NOMO-1 treated with dmso at 0.1 percent for 144 hours (cell line): Measurements from ENCODE around the gene HAPLN2.

Experiments used
- DNase-seq: peaks from one replicate; lab custom pipeline; 2025; ENCODE audit not compliant: unreplicated experiment; lab: John Stamatoyannopoulos, UW

HAPLN2 gene

DNA sequence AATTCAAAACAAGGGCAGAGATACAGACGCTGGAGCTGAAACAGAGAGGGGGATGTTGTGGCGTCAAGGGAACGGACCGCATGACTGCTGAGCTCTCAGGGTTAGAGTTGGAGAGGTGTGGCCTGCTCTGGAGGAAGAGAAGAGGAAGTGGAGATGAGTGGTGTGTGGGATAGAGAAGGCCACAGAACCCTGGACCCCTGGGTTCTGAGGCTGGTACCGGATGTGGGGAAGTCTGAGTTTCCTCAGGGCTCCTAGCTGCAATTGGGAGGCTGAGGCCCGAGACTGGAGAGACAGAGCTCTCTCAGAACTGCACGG is 24.5 kb downstream of the HAPLN2 start:
- peak; percentile 54 for DNase-seq

DNA sequence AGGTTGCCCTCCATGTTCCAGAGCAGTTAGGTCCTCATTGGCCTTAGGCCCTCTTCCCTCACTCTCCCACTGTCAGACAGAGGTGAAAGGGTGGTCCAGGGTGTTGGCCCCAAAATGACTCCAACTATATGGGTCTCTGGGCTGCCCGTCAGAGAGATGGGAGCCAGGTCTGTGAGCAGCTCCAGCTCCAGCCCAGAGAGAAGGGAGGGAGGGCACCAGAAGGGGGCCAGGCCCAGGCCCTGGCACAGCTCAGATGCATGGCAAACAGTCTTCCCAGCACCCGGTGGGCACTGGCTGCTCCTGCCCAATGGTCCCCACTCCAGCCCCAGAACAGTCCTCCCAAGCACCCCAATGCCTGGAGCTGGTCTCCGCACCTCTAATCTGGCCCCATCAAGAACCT is 24.9 kb downstream of the HAPLN2 start:
- no peak for DNase-seq

DNA sequence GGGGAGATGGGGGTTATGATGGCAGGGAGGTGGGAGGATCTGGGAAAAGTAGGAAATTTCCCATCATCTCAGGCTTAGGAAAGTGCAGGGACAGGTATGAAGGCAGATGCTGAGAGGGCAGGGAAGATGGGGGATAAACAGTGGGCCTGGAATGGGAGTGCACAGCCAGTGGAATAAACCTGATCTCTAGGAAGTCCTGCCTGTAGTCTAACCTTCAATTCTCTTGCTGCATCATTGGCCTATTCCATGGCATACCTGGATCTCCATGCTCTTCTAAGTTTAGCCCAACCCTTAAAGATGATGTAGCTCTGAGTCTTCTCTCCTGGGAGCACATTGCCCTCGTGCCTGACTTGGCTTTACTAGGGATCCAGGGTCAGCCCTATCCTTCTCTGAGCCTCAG is 25.4 kb downstream of the HAPLN2 start:
- no peak for DNase-seq

DNA sequence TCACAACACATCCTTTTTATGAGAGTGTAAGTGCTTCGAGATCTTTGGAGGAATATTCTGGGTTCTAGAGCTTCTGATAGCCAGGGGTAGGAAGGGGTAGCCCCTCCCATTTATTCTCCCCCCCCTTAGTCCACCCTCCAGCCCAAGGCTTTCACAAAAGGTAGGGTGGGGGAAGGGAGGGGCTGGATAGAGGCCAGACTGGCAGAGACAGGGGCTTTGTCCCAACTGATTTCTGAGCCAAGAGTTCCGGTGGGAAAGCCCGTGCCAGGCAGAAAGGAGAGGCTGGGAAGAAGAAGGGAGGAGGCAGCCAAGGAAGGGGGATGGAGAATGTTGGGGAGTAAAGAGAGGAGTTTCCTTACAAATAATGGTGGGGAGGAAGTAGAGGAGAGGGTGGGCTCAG is 25.8 kb downstream of the HAPLN2 start:
- no peak for DNase-seq

DNA sequence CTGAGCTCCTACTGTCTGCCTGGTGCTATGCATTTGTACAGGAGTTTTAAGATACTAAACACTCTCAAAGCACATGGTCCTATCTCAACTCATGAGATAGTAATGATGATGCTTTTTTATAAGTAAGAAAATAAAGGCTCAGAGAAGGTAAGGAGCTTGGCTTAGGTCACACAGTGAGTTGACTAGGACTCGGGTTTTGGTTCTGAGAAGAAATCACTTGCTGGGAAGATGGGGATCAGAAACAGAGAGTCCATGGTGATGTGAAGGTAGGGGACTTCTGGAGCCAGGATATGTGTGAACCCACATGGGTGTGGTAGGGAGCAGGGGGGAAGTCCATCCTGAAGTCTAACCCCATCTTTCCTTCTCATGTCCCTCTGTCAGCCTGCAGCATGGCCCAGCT is 26.5 kb downstream of the HAPLN2 start:
- no peak for DNase-seq

DNA sequence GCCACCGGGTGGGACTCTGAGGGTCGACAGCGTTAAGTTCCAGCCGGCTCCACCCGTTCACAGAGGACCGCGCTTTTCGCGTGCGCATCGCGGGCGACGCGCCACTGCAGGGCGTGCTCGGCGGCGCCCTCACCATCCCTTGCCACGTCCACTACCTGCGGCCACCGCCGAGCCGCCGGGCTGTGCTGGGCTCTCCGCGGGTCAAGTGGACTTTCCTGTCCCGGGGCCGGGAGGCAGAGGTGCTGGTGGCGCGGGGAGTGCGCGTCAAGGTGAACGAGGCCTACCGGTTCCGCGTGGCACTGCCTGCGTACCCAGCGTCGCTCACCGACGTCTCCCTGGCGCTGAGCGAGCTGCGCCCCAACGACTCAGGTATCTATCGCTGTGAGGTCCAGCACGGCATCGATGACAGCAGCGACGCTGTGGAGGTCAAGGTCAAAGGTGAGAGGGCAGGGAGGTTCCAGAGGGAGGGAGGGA is 27.6 kb downstream of the HAPLN2 start:
- no peak for DNase-seq

DNA sequence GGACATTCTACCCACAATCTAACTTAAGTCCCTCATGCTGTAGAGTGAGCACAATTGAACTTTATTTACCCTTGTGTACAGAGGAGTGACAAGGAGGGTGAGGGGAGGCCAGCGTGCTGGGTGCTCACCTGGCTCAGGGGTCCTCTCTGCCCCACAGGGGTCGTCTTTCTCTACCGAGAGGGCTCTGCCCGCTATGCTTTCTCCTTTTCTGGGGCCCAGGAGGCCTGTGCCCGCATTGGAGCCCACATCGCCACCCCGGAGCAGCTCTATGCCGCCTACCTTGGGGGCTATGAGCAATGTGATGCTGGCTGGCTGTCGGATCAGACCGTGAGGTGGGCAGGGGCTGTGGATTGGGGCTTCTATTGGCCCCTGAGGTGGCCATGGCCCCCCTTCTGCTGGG is 28.1 kb downstream of the HAPLN2 start:
- no peak for DNase-seq

DNA sequence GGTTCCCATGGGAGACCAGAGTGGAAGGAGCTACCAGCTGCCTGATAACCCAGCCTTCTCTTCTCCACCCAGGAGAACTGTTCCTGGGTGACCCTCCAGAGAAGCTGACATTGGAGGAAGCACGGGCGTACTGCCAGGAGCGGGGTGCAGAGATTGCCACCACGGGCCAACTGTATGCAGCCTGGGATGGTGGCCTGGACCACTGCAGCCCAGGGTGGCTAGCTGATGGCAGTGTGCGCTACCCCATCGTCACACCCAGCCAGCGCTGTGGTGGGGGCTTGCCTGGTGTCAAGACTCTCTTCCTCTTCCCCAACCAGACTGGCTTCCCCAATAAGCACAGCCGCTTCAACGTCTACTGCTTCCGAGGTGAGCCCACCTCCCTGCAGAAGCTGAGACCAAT is 29.3 kb downstream of the HAPLN2 start:
- DNase-seq: no peak

DNA sequence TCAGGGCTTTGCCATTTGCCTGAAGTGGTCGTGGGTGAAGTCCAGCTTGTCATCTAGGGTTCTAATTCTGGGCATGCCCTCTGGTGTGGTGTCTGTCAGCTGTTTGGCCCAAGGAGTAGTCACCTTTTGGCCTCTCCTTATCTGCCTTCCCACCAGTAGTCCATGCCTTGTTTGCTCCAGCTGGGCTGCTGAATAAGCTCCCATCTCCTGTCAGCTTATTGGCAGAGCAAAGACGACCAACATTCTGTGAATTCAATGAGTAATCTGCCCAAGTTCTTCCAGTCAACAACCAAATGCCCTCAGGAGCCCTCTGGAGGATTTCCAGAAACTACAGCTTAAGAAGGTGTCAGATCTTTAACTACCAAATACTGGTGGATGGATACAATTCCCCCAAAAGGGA is 29.7 kb downstream of the HAPLN2 start:
- no peak for DNase-seq

DNA sequence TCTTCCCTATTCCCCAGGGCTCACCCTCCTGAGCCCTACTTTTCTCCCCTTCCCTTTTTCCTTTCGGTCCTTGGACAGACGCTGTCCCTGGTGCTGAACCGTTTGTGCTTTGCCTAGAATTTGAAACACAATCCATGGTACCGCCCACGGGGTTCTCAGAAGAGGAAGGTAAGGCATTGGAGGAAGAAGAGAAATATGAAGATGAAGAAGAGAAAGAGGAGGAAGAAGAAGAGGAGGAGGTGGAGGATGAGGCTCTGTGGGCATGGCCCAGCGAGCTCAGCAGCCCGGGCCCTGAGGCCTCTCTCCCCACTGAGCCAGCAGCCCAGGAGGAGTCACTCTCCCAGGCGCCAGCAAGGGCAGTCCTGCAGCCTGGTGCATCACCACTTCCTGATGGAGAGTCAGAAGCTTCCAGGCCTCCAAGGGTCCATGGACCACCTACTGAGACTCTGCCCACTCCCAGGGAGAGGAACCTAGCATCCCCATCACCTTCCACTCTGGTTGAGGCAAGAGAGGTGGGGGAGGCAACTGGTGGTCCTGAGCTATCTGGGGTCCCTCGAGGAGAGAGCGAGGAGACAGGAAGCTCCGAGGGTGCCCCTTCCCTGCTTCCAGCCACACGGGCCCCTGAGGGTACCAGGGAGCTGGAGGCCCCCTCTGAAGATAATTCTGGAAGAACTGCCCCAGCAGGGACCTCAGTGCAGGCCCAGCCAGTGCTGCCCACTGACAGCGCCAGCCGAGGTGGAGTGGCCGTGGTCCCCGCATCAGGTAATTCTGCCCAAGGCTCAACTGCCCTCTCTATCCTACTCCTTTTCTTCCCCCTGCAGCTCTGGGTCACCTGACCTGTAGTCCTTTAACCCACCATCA is 33.1 kb downstream of the HAPLN2 start:
- DNase-seq: no peak

DNA sequence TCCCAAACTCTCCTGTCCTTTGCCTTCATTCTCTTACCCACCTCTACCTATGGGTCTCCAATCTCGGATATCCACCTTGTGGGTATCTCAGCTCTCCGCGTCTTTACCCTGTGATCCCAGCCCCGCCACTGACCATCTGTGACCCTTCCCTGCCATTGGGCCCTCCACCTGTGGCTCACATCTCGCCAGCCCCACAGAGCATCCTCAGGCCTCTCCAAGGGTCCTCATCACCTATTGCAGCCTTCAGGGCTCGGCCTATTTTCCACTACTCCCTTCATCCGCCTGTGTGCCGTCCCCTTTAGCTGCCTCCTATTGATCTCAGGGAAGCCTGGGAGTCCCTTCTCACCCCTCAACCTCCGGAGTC is 33.8 kb downstream of the HAPLN2 start:
- DNase-seq: no peak

DNA sequence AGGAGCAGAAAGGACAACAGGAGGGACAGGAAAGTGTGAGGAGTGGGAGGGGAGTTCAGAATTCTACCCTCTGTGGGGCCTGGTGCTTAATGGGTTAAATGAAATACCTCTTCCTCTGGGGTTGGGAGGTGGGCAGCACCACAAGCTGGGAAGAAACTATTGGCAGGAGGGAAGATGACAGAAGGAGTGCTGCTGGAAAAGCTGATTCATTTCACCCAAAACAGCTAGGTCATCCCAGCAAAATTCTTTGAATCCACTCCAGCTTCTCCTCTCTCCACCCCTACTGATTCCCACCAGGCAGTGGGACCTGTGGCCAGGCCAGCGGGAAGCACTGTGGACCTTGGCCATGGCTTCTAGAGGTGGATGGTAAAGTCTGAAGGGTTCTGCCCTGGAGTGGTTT is 35.5 kb downstream of the HAPLN2 start:
- no peak for DNase-seq

DNA sequence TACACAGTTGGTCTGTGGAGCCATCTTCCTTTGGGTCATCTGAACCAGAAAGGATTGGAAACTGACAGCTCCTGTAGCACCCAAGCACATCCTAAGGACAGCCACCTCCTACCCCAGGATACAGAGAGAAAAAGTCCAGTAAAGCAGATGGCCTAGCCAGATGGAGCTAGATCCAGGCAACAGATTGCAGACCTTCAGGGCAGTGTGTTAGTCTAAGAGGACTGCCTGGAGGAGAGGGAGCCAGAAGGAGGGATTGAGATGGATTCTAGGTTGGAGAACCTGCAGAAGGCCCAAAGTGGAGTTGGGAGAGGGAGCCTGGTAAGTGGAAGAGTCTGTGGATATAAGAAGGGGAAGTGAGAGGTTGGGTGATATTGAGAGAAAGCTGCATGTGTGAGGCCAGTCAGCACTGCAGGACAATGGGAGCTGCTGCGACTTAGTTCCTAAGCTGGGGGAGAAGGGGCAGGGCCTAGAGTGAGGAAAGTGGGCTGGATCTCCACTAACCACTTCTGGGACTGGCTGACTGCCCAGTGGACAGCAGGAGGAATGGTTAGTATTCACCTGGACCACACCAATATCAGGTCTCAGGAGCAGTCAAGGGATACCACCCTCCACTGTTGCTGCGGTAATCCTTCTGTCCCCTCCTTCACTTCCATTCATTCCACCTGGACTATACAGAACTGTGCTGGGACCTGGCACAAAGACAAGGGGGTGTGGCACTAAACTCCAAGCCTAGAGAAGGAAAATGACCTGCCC is 36.1 kb downstream of the HAPLN2 start:
- no peak for DNase-seq

DNA sequence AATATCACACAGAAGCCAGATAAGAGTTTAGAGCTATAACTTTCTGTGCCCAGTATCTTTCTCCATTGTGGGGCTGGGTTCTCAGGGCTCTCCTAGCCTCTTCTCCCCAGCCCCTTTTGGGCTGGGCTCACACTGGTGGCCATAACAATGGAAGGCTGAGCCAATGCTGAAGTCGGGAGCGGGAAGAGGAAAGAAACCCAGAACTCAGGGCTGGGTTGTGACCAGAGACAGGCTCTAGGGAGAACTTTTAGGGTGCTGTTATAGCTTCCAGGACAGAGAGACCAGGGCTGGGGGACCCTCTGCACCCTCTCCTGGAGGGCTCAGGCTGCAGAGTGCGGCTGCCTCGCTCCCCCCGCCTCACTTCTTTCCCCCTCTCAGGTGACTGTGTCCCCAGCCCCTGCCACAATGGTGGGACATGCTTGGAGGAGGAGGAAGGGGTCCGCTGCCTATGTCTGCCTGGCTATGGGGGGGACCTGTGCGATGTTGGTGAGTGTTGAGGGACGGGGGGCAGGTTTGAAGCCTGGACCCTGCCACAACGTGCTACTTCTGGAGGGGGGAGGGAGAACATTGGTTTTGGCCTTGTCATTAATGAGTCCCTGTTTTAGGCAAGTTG is 36.8 kb downstream of the HAPLN2 start:
- no peak for DNase-seq

DNA sequence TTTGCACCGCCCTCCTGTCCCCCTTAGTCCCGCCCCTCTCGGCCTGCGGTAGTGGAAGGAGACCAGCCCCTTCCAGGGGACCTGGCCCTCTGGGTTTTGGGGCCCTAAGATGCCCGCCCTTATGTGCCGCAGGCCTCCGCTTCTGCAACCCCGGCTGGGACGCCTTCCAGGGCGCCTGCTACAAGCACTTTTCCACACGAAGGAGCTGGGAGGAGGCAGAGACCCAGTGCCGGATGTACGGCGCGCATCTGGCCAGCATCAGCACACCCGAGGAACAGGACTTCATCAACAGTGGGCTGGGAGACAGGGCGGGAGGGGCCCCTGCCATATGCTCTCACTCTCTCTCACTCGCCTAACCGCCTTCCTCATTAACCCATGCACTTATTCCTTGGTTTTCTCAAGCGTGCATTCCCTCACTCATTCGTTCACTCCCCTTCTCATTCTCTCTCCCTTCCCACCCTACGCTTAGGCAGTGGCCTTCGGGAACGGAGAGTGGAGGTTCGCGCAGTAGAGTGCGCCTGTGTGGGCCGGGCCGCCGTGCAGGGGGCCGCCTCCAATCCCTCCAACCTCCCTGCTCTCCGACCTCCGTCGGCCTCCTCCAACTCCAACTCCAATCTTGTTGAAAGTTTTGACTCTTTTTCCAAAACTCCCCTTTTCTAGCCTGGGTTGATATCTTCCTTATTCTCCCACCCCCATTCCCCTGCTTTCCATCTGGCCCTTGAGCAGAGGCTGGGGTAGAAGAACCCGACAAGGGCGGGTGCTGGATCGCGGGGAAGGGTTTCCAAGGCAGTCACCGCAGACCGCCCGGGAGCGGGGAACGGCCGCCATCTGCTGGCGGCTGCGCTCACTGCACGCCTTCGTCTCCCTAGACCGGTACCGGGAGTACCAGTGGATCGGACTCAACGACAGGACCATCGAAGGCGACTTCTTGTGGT is 37.9 kb downstream of the HAPLN2 start:
- no peak for DNase-seq

DNA sequence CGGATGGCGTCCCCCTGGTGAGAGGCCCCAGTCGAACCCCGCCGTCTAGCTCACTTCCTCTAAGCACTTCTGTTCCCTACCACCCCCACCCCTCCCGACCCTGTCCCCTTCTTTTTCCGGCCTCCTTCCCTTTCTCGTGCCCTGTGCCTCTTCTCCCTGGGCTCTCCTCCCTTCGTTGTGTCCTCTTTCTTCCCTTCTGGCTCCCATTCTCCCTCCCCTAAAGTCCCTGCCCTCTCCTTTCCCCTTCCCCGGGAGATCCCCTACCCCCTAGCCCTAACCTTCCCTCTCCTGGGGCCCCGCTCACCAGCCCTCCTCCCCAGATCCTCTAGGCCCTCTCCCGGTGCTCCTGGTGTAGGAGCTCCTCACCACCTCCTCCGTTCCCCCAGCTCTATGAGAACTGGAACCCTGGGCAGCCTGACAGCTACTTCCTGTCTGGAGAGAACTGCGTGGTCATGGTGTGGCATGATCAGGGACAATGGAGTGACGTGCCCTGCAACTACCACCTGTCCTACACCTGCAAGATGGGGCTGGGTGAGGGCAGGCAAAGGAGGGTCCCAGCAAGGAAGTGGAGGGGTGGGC is 38.6 kb downstream of the HAPLN2 start:
- no peak for DNase-seq

DNA sequence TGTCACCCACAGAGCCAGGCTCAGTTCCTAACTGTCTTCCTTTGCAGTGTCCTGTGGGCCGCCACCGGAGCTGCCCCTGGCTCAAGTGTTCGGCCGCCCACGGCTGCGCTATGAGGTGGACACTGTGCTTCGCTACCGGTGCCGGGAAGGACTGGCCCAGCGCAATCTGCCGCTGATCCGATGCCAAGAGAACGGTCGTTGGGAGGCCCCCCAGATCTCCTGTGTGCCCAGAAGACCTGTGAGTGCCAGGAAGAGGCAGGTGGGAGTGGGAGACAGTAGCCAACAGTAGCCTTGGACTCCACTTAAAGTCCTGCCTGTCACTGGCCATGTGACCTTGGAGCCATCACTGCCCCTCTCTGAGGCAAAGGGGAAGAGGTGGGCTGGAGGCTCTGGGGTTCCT is 39.3 kb downstream of the HAPLN2 start:
- DNase-seq: no peak

DNA sequence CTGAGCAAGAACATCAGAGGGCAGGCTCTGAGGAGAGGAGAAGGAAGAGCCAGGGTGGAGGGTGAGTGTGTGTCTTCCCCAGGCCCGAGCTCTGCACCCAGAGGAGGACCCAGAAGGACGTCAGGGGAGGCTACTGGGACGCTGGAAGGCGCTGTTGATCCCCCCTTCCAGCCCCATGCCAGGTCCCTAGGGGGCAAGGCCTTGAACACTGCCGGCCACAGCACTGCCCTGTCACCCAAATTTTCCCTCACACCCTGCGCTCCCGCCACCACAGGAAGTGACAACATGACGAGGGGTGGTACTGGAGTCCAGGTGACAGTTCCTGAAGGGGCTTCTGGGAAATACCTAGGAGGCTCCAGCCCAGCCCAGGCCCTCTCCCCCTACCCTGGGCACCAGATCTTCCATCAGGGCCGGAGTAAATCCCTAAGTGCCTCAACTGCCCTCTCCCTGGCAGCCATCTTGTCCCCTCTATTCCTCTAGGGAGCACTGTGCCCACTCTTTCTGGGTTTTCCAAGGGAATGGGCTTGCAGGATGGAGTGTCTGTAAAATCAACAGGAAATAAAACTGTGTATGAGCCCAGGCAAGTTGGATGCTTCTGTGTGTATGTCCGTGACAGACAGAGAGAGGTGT is 39.8 kb downstream of the HAPLN2 start:
- DNase-seq: no peak

DNA sequence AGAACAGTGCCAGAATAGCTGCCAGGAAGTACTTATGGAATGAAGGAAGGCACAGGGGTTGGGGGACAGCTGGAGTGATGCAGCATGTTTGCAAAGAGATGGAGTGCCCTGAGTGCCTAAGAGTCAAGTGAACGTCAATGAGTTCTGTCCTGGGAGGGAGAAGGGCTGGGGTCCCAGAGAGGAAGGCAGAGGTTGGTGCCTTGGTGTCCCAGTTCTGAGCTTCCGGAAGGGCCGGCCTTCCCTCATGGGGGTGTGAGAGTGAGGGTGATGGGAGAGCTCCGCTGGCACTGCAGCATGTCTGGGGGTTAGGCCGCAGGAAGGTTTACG is 40.4 kb downstream of the HAPLN2 start:
- DNase-seq: no peak

DNA sequence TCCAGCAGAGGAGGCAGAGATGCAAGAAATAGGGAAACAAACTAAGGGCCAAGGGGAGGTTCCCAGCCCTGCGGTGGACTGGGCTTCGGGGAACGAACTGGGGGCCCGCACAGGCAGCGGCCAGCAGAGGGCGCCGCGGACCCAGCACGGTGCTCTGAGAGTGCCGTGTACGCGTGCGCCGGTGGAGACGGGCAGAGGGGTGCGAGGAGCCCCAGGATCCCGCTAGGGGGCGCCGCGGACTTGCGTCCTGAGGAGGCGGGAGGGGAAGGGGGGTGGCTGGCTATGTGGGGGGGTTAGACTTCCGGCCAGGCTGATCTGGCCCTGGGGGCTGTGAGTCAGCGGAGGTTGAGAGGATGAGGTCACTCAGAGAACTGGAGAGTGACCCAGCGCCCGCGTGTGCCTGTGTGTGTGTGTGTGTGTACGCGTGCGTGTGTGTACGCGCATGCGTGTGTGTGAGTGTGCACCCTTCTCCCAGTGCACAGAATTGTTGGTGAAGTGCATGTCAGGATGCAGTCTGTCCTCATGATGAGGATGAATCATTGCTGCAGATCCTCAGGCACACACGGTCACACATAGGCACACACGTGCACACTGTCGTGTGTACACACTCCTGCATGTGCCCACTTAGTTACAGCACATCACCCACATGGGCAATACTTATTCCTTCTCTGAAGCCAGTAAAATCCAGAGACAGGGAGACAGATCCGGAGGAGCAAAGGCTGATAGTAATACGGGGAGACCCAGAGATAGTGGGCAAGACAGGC is 41.0 kb downstream of the HAPLN2 start:
- peak; percentile 90 for DNase-seq
